NCI-H510A (cell line): ENCODE data around the gene FAM3B.

Source experiments
- DNase-seq: peaks from one replicate; lab custom pipeline; 2025; lab: John Stamatoyannopoulos, UW

FAM3B gene

GRCh38 chr21:41369105-41369919 is 52.7 kb downstream of the FAM3B start:
- DNase-seq = no peak

- DNase-seq = peak; percentile 20
Observed at GRCh38 chr21:41369920-41370839, 53.6 kb downstream of the FAM3B start.

GRCh38 chr21:41370840-41371684 is 54.5 kb downstream of the FAM3B start:
- no peak for DNase-seq

- no peak for DNase-seq
Observed at GRCh38 chr21:41371685-41372030, 55.1 kb downstream of the FAM3B start.

GRCh38 chr21:41373253-41373652 is 56.7 kb downstream of the FAM3B start:
- no peak for DNase-seq

GRCh38 chr21:41373763-41374162 is 57.2 kb downstream of the FAM3B start:
- DNase-seq = no peak

GRCh38 chr21:41374177-41374712 is 57.6 kb downstream of the FAM3B start:
- no peak for DNase-seq

GRCh38 chr21:41374867-41375533 is 58.4 kb downstream of the FAM3B start:
- no peak for DNase-seq

- no peak for DNase-seq
Observed at GRCh38 chr21:41375875-41376274, 59.3 kb downstream of the FAM3B start.

GRCh38 chr21:41377715-41378114 is 61.1 kb downstream of the FAM3B start:
- no peak for DNase-seq

GRCh38 chr21:41378849-41379248 is 62.2 kb downstream of the FAM3B start:
- no peak for DNase-seq

GRCh38 chr21:41379901-41380300 is 63.3 kb downstream of the FAM3B start:
- DNase-seq = no peak

- no peak for DNase-seq
Observed at GRCh38 chr21:41381731-41382130, 65.1 kb downstream of the FAM3B start.

- DNase-seq = no peak
Observed at GRCh38 chr21:41387042-41387819, 70.6 kb downstream of the FAM3B start.

GRCh38 chr21:41387824-41388223 is 71.2 kb downstream of the FAM3B start:
- no peak for DNase-seq

GRCh38 chr21:41388259-41388658 is 71.7 kb downstream of the FAM3B start:
- DNase-seq = no peak

- no peak for DNase-seq
Observed at GRCh38 chr21:41390043-41390639, 73.5 kb downstream of the FAM3B start.

- DNase-seq = no peak
Observed at GRCh38 chr21:41393876-41394465, 77.4 kb downstream of the FAM3B start.

GRCh38 chr21:41396558-41397075 is 80.0 kb downstream of the FAM3B start:
- DNase-seq = no peak
